Measurements from ENCODE around the gene RASL10B.

DNA sequence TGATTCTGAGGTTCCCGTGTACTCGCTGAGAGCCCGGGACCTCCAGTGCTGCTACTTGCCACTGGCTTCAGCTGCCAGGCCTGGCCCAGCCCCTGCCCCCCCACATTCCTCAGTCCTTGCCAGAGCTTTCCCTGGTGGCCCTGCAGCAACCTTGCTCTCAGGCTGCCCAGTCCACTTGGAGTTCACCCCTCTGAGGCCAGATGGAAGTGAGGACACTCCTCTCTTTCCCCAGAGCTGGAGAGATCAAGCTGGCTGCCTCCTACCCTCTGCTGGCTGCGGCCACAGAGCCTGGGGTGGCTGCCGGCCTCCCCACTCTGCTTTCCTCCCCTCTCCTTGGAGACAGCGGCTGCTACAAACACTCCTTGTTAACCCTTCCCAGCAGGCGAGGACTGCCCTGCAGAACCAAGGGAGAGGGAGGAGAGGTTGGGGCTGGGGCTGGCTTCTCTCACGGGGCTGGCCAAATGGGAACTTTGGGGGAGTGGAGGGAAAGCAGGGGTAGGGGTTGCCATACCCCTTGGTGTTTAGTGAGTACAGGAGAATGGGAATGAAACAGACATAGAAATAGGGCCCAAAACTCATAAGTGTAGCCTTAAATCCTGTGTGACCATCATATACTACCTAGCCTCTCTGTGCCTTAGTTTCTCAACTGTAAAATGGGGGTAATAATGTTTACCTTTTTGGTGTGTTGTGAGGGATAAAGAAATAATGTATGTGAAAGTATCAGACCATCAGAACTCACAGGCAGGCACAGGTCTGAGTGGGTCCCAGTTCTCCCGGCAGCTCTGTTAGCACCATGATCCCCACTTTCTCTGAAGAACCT, 21.7 kb downstream of the RASL10B start, which contains the start of gene GAS2L2:
- TF ChIP-seq, protein P1, sequence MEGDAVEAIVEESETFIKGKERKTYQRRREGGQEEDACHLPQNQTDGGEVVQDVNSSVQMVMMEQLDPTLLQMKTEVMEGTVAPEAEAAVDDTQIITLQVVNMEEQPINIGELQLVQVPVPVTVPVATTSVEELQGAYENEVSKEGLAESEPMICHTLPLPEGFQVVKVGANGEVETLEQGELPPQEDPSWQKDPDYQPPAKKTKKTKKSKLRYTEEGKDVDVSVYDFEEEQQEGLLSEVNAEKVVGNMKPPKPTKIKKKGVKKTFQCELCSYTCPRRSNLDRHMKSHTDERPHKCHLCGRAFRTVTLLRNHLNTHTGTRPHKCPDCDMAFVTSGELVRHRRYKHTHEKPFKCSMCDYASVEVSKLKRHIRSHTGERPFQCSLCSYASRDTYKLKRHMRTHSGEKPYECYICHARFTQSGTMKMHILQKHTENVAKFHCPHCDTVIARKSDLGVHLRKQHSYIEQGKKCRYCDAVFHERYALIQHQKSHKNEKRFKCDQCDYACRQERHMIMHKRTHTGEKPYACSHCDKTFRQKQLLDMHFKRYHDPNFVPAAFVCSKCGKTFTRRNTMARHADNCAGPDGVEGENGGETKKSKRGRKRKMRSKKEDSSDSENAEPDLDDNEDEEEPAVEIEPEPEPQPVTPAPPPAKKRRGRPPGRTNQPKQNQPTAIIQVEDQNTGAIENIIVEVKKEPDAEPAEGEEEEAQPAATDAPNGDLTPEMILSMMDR (conservative IDR thresholded peaks at IDR 0.05 in 1 of 2, IDR thresholded peaks at IDR 0.05 in 1 of 2; ENCODE audit: low read depth in 1 of 2, low read length in 2 of 2): no peak
- TF ChIP-seq EZH2 (IDR thresholded peaks at IDR 0.05; ENCODE audit: low read length, missing control alignments): no peak
